SK-N-MC (cell line): ENCODE results near the gene PHLDB2.

ENCODE experiments used
- EZH2 ChIP-seq: fragments of 200-600 bp; sonication (generic); IDR thresholded peaks from one replicate; pipeline ENCODE4 v1.6.1; 2017; ENCODE audit warnings: antibody characterized with exemption
- FOXP2 ChIP-seq: optimal IDR thresholded peaks from 2 replicates; pipeline ENCODE3; 2011; ENCODE audit warnings: mild to moderate bottlenecking, moderate library complexity; ENCODE audit not compliant: insufficient read depth; ENCODE audit errors: extremely low read length, control extremely low read depth
- POLR2AphosphoS5 ChIP-seq: IDR thresholded peaks from 2 replicates; pipeline ENCODE4 v1.6.1; 2012; ENCODE audit warnings: mild to moderate bottlenecking, low read depth, low read length, borderline replicate concordance

DNA sequence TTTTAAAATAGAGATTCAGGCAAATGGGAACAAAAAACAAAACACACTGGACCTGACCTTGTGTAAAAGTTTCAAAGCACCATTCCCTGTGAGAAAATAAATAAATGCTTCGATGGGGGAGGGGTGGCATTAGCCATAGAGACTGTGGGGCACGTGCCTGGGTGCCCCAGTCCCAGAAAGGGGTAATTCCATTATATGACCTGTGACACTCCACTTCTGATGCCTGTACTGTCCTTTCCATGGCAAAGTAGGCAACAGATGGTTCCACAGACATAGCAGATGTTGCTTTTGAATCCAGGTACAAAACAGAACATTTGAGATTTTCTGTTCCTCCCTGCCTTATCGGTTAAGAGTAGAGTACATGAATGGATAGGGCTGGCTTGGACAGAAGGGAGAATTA, 3.9 kb downstream of the PHLDB2 start:
- no peak for TF ChIP-seq POLR2AphosphoS5
- TF ChIP-seq EZH2: no peak
- TF ChIP-seq FOXP2: no peak
